Neuronal stem cell (in vitro differentiated cells): ENCODE data around the gene PTPRC.
A peak's percentile ranks its signal among the peaks of the same experiment; 100 is the strongest.

Source experiments
- DNase-seq: peaks from one replicate; pipeline ENCODE4 v3.0.0-alpha.2; 2013; ENCODE audit warnings: low spot score
- H2AFZ ChIP-seq: one replicate; pipeline ENCODE4 v1.6.1; 2013; ENCODE audit warnings: mild to moderate bottlenecking, low read length, inconsistent platforms
- H2AK5ac ChIP-seq: 2 replicates; pipeline ENCODE4 v1.6.1; 2013; ENCODE audit warnings: low read depth, mild to moderate bottlenecking, inconsistent platforms, low read length, moderate library complexity, mixed read lengths
- H2BK120ac ChIP-seq: 2 replicates; pipeline ENCODE4 v1.6.1; 2013; ENCODE audit warnings: low read depth, mild to moderate bottlenecking, inconsistent platforms, low read length, moderate library complexity, mixed read lengths
- H2BK12ac ChIP-seq: one replicate; pipeline ENCODE4 v1.6.1; 2013; ENCODE audit warnings: low read length, inconsistent platforms
- H2BK15ac ChIP-seq: 2 replicates; pipeline ENCODE4 v1.6.1; 2013; ENCODE audit warnings: mild to moderate bottlenecking, low read length, inconsistent platforms, mixed read lengths
- H2BK5ac ChIP-seq: one replicate; pipeline ENCODE4 v1.6.1; 2013; ENCODE audit warnings: inconsistent platforms, mild to moderate bottlenecking, low read length, moderate library complexity
- H3K14ac ChIP-seq: one replicate; pipeline ENCODE4 v1.6.1; 2013; ENCODE audit warnings: low read length, inconsistent platforms
- H3K18ac ChIP-seq: 2 replicates; pipeline ENCODE4 v1.6.1; 2013; ENCODE audit warnings: low read length, inconsistent platforms
- H3K23ac ChIP-seq: 2 replicates; pipeline ENCODE4 v1.6.1; 2013; ENCODE audit warnings: low read depth, mild to moderate bottlenecking, mixed read lengths, low read length, inconsistent platforms; ENCODE audit not compliant: poor library complexity
- H3K27ac ChIP-seq: replicated peaks from 3 replicates; pipeline ENCODE4 v1.5.1; 2013; ENCODE audit warnings: low read length, inconsistent platforms
- H3K27me3 ChIP-seq, 3 experiments: 2 replicates each; pipeline ENCODE4 v1.6.1; 2013; ENCODE audit warnings: low read length in 3 of 3, mild to moderate bottlenecking in 2 of 3, inconsistent platforms in 1 of 3, low read depth in 1 of 3, mixed read lengths in 1 of 3, moderate library complexity in 1 of 3; ENCODE audit not compliant: control insufficient read depth in 3 of 3, insufficient read depth in 3 of 3
- H3K36me3 ChIP-seq, 2 donors: replicated peaks in 1 of 2; 2 replicates each; pipeline ENCODE4 v1.6.1; 2013; ENCODE audit warnings: low read length in 2 of 2; ENCODE audit not compliant: control insufficient read depth in 2 of 2, insufficient read depth in 2 of 2
- H3K4ac ChIP-seq: 2 replicates; pipeline ENCODE4 v1.6.1; 2013; ENCODE audit warnings: inconsistent platforms, mild to moderate bottlenecking, low read length, moderate library complexity
- H3K4me1 ChIP-seq, 2 donors: 1 replicate in 1 of 2; 2 replicates in 1 of 2; pipeline ENCODE4 v1.6.1; 2013; ENCODE audit warnings: low read length in 2 of 2, low read depth in 1 of 2; ENCODE audit not compliant: control insufficient read depth in 2 of 2, insufficient read depth in 1 of 2
- H3K4me2 ChIP-seq: one replicate; pipeline ENCODE4 v1.6.1; 2013; ENCODE audit warnings: mild to moderate bottlenecking, low read length, inconsistent platforms; ENCODE audit not compliant: insufficient read depth, poor library complexity, severe bottlenecking
- H3K4me3 ChIP-seq, 2 donors: 2 replicates each; pipeline ENCODE4 v1.5.1; 2013; ENCODE audit warnings: low read length in 2 of 2, mild to moderate bottlenecking in 2 of 2, inconsistent platforms in 1 of 2, moderate library complexity in 1 of 2
- H3K79me1 ChIP-seq: one replicate; pipeline ENCODE4 v1.6.1; 2013; ENCODE audit warnings: low read depth, mild to moderate bottlenecking, inconsistent platforms, low read length, moderate library complexity
- H3K9ac ChIP-seq: one replicate; pipeline ENCODE4 v1.6.1; 2013; ENCODE audit warnings: mild to moderate bottlenecking, low read depth, low read length, inconsistent platforms; ENCODE audit not compliant: poor library complexity
- H3K9me3 ChIP-seq, 2 donors: replicated peaks in 1 of 2; 2 replicates each; pipeline versions ENCODE3 to v1.6.1; 2013; ENCODE audit warnings: low read length in 2 of 2, mild to moderate bottlenecking in 2 of 2, inconsistent platforms in 1 of 2, low read depth in 1 of 2, mixed read lengths in 1 of 2, moderate library complexity in 1 of 2; ENCODE audit not compliant: control insufficient read depth in 2 of 2, insufficient read depth in 1 of 2
- H4K8ac ChIP-seq: one replicate; pipeline ENCODE4 v1.6.1; 2013; ENCODE audit warnings: low read depth, mild to moderate bottlenecking, inconsistent platforms, low read length, moderate library complexity
- H4K91ac ChIP-seq: one replicate; pipeline ENCODE4 v1.6.1; 2013; ENCODE audit warnings: low read length, low read depth, mild to moderate bottlenecking, inconsistent platforms; ENCODE audit not compliant: poor library complexity
- WGBS, 2 donors: extraction: QIAGEN DNeasy Blood & Tissue Kit; methylation state at CpG; one replicate each; pipeline ENCODE4 v1.1.7; 2013; ENCODE audit warnings: missing lambda C conversion rate in 2 of 2, mixed read lengths in 1 of 2; ENCODE audit not compliant: insufficient read length in 2 of 2, insufficient replicate concordance in 1 of 2; ENCODE audit errors: extremely low coverage in 2 of 2; 5-methylcytosine and 5-hydroxymethylcytosine counted together

The PTPRC gene

GRCh38 chr1:198700396-198700795 is 61.6 kb downstream of the PTPRC start:
- H3K79me1 ChIP-seq = no peaks in the 10 kb centered on the region
- DNase-seq = no peak
- WGBS, 2 donors = no CpG with 5 or more reads among the region's 1 CpG

GRCh38 chr1:198701250-198701649 is 62.4 kb downstream of the PTPRC start:
- Histone ChIP-seq H3K23ac (no peak overlapping the region), H3K27ac (no peak overlapping the region), H4K91ac (no peak overlapping the region), H2BK12ac (no peak overlapping the region), H3K9ac (no peak overlapping the region), H3K4me2 (no peak overlapping the region), H2BK120ac (no peak overlapping the region), H3K4me1 (peaks cover 12 to 19% of the 10 kb centered on the region in 2 donors), H3K79me1 (no peaks in the 10 kb centered on the region), H3K9me3 (no peaks in the 10 kb centered on the region), H4K8ac (no peak overlapping the region), H2AFZ (no peak overlapping the region), H3K14ac (no peak overlapping the region), H3K27me3 (no peaks in the 10 kb centered on the region), H3K18ac (no peak overlapping the region), H3K4me3 (no peak overlapping the region), H2AK5ac (no peak overlapping the region), H3K36me3 (no peaks in the 10 kb centered on the region), H2BK5ac (no peak overlapping the region), H2BK15ac (no peak overlapping the region), H3K4ac (no peak overlapping the region)
- no peak for DNase-seq
- no CpG with 5 or more reads among the region's 1 CpG for WGBS, 2 donors

More at GRCh38 chr1:198700396-198700795, 61.6 kb downstream of the PTPRC start:
- no peak overlapping the region for H3K23ac ChIP-seq
- peaks cover 12 to 19% of the 10 kb centered on the region in 2 donors for H3K4me1 ChIP-seq
- H2BK15ac ChIP-seq = no peak overlapping the region
- H2BK12ac ChIP-seq = no peak overlapping the region
- H3K27ac ChIP-seq = no peak overlapping the region
- H3K4me2 ChIP-seq = no peak overlapping the region
- no peaks in the 10 kb centered on the region for H3K9me3 ChIP-seq
- H4K91ac ChIP-seq = no peak overlapping the region
- H3K4ac ChIP-seq = no peak overlapping the region
- H2AFZ ChIP-seq = peak overlapping the region; percentile 3
- no peak overlapping the region for H2BK120ac ChIP-seq
- H3K27me3 ChIP-seq = no peaks in the 10 kb centered on the region
- H3K36me3 ChIP-seq = no peaks in the 10 kb centered on the region
- no peak overlapping the region for H2BK5ac ChIP-seq
- no peak overlapping the region for H2AK5ac ChIP-seq
- H4K8ac ChIP-seq = no peak overlapping the region
- no peak overlapping the region for H3K4me3 ChIP-seq
- no peak overlapping the region for H3K14ac ChIP-seq
- H3K9ac ChIP-seq = no peak overlapping the region
- H3K18ac ChIP-seq = no peak overlapping the region

- no peak overlapping the region for H3K27ac ChIP-seq
- peak overlapping the region; percentile 2 for H3K18ac ChIP-seq
- H2AFZ ChIP-seq = no peak overlapping the region
- no peak overlapping the region for H3K23ac ChIP-seq
- WGBS, 2 donors = no CpG with 5 or more reads among the region's 4 CpGs
- no peak overlapping the region for H2BK120ac ChIP-seq
- H3K4me2 ChIP-seq = no peak overlapping the region
- no peaks in the 10 kb centered on the region for H3K79me1 ChIP-seq
- no peak overlapping the region for H3K14ac ChIP-seq
- H3K4ac ChIP-seq = no peak overlapping the region
- no peak overlapping the region for H2AK5ac ChIP-seq
- H3K4me1 ChIP-seq = peaks cover 12 to 19% of the 10 kb centered on the region in 2 donors
- no peaks in the 10 kb centered on the region for H3K36me3 ChIP-seq
- H3K9me3 ChIP-seq = no peaks in the 10 kb centered on the region
- H3K9ac ChIP-seq = no peak overlapping the region
- no peak overlapping the region for H4K8ac ChIP-seq
- peak overlapping the region in 1 of 2 donors; percentile 68 for H3K4me3 ChIP-seq
- H4K91ac ChIP-seq = no peak overlapping the region
- H3K27me3 ChIP-seq = no peaks in the 10 kb centered on the region
- H2BK5ac ChIP-seq = no peak overlapping the region
- DNase-seq = no peak
- no peak overlapping the region for H2BK12ac ChIP-seq
- H2BK15ac ChIP-seq = no peak overlapping the region
Measured at GRCh38 chr1:198701766-198702539, 63.1 kb downstream of the PTPRC start.

DNA sequence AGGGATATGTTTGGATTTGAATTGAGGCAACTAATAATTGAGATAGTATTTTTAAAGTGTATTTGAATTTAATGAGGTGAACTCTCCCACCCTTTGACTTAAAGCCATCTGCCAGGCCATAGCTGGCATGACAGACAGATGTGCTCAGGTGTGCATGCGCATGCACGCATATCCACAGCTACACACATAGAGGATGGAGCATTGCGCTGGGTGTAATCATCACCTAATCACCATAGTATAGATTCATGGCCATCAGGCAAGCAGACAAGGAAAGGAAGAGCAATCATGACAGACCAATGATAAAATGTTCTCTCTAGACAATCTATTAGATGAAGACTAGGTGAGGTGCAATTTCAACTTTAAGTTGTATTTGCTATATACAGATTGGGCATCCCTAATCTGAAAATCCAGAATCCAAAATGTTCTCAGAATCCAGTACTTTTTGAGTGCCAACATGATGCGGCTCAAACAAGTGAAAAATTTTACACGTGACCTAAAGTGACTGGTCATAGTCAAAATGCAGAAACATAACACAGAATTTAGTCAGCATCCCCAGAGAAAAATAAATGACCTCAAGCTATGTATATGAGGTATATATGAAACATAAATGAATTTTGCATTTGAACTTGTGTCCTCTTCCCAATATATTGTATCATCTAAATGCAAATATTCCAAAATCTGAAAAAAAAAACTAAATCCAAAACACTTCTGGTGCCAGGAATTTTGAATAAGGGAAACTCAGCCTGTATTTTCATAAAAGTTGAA is 70.1 kb downstream of the PTPRC start:
- Histone ChIP-seq H2BK12ac (no peak overlapping the region), H3K9ac (no peak overlapping the region), H4K91ac (no peak overlapping the region), H2BK15ac (no peak overlapping the region), H2BK120ac (no peak overlapping the region), H3K4me1 (no peaks in the 10 kb centered on the region), H3K27me3 (no peaks in the 10 kb centered on the region), H3K23ac (no peak overlapping the region), H3K4ac (no peak overlapping the region), H2AK5ac (no peak overlapping the region), H3K14ac (no peak overlapping the region), H2AFZ (no peak overlapping the region), H3K18ac (no peak overlapping the region), H3K9me3 (no peaks in the 10 kb centered on the region), H3K27ac (no peak overlapping the region), H3K36me3 (no peaks in the 10 kb centered on the region), H3K4me3 (no peak overlapping the region), H2BK5ac (no peak overlapping the region), H3K4me2 (no peak overlapping the region), H3K79me1 (no peaks in the 10 kb centered on the region), H4K8ac (no peak overlapping the region)
- no CpG with 5 or more reads among the region's 5 CpGs for WGBS, 2 donors
- DNase-seq = no peak
